Measurements from ENCODE around the gene DPYD.

- TF ChIP-seq CTCF (IDR thresholded peaks at IDR 0.05), result no peak
- TF ChIP-seq POLR2A (IDR thresholded peaks at IDR 0.05), result no peak
These were observed 542.2 kb downstream of the DPYD start for GRCh38 chr1:97378596-97378995.

Data from ovary (tissue), 3 donors.